Superior temporal gyrus (tissue), 1 donor: Measurements from ENCODE around the gene SSC4D.
"Not testable (repeated sequence)": the region's sequence is repeated elsewhere in the genome, so short reads cannot be mapped to it uniquely, and the experiment has no call there.

Experiments
- DNase-seq: peaks from one replicate; pipeline ENCODE4 v3.0.0-alpha.2; 2016; ENCODE audit errors: extremely low spot score

The SSC4D gene

GRCh38 chr7:76409537-76409936, at the start of gene SSC4D:
Gene SSC4D, minus strand, starts transcription at chr7:76409697. Its CDS starts 5,258 bp downstream, at chr7:76404439.
- DNase-seq = no peak

- not testable (repeated sequence) for DNase-seq
Measured at GRCh38 chr7:76458504-76458903, 49.0 kb upstream of the SSC4D start.

- DNase-seq = not testable (repeated sequence)
Measured at GRCh38 chr7:76457017-76457416, 47.5 kb upstream of the SSC4D start.

- DNase-seq = not testable (repeated sequence)
Measured at GRCh38 chr7:76445577-76446008, 36.1 kb upstream of the SSC4D start.

GRCh38 chr7:76443846-76444245, 34.3 kb upstream of the SSC4D start:
- not testable (repeated sequence) for DNase-seq

GRCh38 chr7:76442664-76443446, 33.4 kb upstream of the SSC4D start:
- not testable (repeated sequence) for DNase-seq

GRCh38 chr7:76441792-76442191, 32.3 kb upstream of the SSC4D start:
- DNase-seq = not testable (repeated sequence)

GRCh38 chr7:76440404-76440803, 30.9 kb upstream of the SSC4D start:
- DNase-seq = not testable (repeated sequence)

- not testable (repeated sequence) for DNase-seq
Measured at GRCh38 chr7:76439120-76439888, 29.8 kb upstream of the SSC4D start.

GRCh38 chr7:76437873-76438272, 28.4 kb upstream of the SSC4D start:
- peak; percentile 72 for DNase-seq

- DNase-seq = no peak
Measured at GRCh38 chr7:76430836-76431235, 21.3 kb upstream of the SSC4D start.

GRCh38 chr7:76430211-76430610, 20.7 kb upstream of the SSC4D start:
- DNase-seq = no peak

- no peak for DNase-seq
Measured at GRCh38 chr7:76428868-76429805, 19.6 kb upstream of the SSC4D start.

- no peak for DNase-seq
Measured at GRCh38 chr7:76428149-76428823, 18.8 kb upstream of the SSC4D start.

GRCh38 chr7:76427635-76428034, 18.1 kb upstream of the SSC4D start:
- DNase-seq = no peak

- no peak for DNase-seq
Measured at GRCh38 chr7:76426246-76426645, 16.7 kb upstream of the SSC4D start.

- not testable (repeated sequence) for DNase-seq
Measured at GRCh38 chr7:76425558-76425957, 16.1 kb upstream of the SSC4D start.

GRCh38 chr7:76425156-76425555, 15.7 kb upstream of the SSC4D start:
- DNase-seq = no peak

- no peak for DNase-seq
Measured at GRCh38 chr7:76424413-76425111, 15.1 kb upstream of the SSC4D start, which contains the start of gene ZP3. Gene ZP3, plus strand, starts transcription at chr7:76424950. Its CDS starts 15 bp downstream, at chr7:76424965.

GRCh38 chr7:76423666-76424412, 14.3 kb upstream of the SSC4D start:
- DNase-seq = no peak
